GM18868 (cell line): Measurements from ENCODE around the gene CASP10.
A peak's percentile ranks its signal among the peaks of the same experiment; 100 is the strongest.
"Not testable (repeated sequence)": the region's sequence is repeated elsewhere in the genome, so short reads cannot be mapped to it uniquely, and the experiment has no call there.

Experiments
- ATAC-seq: cut with Tn5 transposase; IDR thresholded peaks from one replicate; pipeline ENCODE4 v1.9.1; 2021; ENCODE audit warnings: mild to moderate bottlenecking, moderate library complexity; ENCODE audit not compliant: unreplicated experiment

The CASP10 gene

GRCh38 chr2:201182650-201183364 is at the start of gene CASP10:
TSS of gene CASP10 (plus strand) at chr2:201183141. CDS start at chr2:201185778, 2,637 bp downstream.
- peak; percentile 79 for ATAC-seq

GRCh38 chr2:201135386-201135785 is 47.6 kb upstream of the CASP10 start:
- no peak for ATAC-seq

GRCh38 chr2:201136889-201137321 is 46.0 kb upstream of the CASP10 start:
- ATAC-seq = no peak

- ATAC-seq = no peak
Observed at GRCh38 chr2:201137505-201138400, 45.2 kb upstream of the CASP10 start.

GRCh38 chr2:201138401-201138970 is 44.5 kb upstream of the CASP10 start:
- no peak for ATAC-seq

GRCh38 chr2:201138986-201139781 is 43.8 kb upstream of the CASP10 start:
- ATAC-seq = not testable (repeated sequence)

- no peak for ATAC-seq
Observed at GRCh38 chr2:201139836-201140604, 42.9 kb upstream of the CASP10 start.

- no peak for ATAC-seq
Observed at GRCh38 chr2:201144101-201145051, 38.6 kb upstream of the CASP10 start.

GRCh38 chr2:201148434-201148990 is 34.4 kb upstream of the CASP10 start:
- ATAC-seq = no peak

GRCh38 chr2:201149064-201149820 is 33.7 kb upstream of the CASP10 start:
- ATAC-seq = no peak

GRCh38 chr2:201149821-201150165 is 33.1 kb upstream of the CASP10 start:
- ATAC-seq = not testable (repeated sequence)

GRCh38 chr2:201150454-201151020 is 32.4 kb upstream of the CASP10 start:
- no peak for ATAC-seq

- peak; percentile 92 for ATAC-seq
Observed at GRCh38 chr2:201151127-201151981, 31.6 kb upstream of the CASP10 start.

GRCh38 chr2:201152517-201152916 is 30.4 kb upstream of the CASP10 start:
- no peak for ATAC-seq

- ATAC-seq = no peak
Observed at GRCh38 chr2:201152999-201153815, 29.7 kb upstream of the CASP10 start.
